ENCODE results near the gene MAP3K2.
"Not testable (repeated sequence)": the region's sequence is repeated elsewhere in the genome, so short reads cannot be mapped to it uniquely, and the experiment has no call there.

Gene MAP3K2

GRCh38 chr2:127420039-127420864 is 32.5 kb upstream of the MAP3K2 start:
- DNase-seq (ENCODE audit: low read depth), result no peak

GRCh38 chr2:127419448-127420038 is 31.8 kb upstream of the MAP3K2 start:
- no peak for DNase-seq (ENCODE audit: low read depth)

GRCh38 chr2:127419112-127419430 is 31.3 kb upstream of the MAP3K2 start:
- no peak for DNase-seq (ENCODE audit: low read depth)

- DNase-seq (ENCODE audit: low read depth), result no peak
Measured at GRCh38 chr2:127418300-127419111, 30.7 kb upstream of the MAP3K2 start, which contains the start of gene PROC. Gene PROC, plus strand, starts transcription at chr2:127418427. Its CDS starts 1,516 bp downstream, at chr2:127419943.

- no peak for DNase-seq (ENCODE audit: low read depth)
Measured at GRCh38 chr2:127417406-127417805, 29.6 kb upstream of the MAP3K2 start.

GRCh38 chr2:127416506-127417001 is 28.8 kb upstream of the MAP3K2 start:
- DNase-seq (ENCODE audit: low read depth), result no peak

- DNase-seq (ENCODE audit: low read depth), result no peak
Measured at GRCh38 chr2:127415593-127416505, 28.1 kb upstream of the MAP3K2 start.

- no peak for DNase-seq (ENCODE audit: low read depth)
Measured at GRCh38 chr2:127414638-127415592, 27.1 kb upstream of the MAP3K2 start.

GRCh38 chr2:127413782-127414637 is 26.2 kb upstream of the MAP3K2 start:
- DNase-seq (ENCODE audit: low read depth), result no peak

GRCh38 chr2:127413200-127413599 is 25.4 kb upstream of the MAP3K2 start:
- no peak for DNase-seq (ENCODE audit: low read depth)

GRCh38 chr2:127411653-127412369 is 24.0 kb upstream of the MAP3K2 start:
- DNase-seq (ENCODE audit: low read depth), result no peak

- DNase-seq (ENCODE audit: low read depth), result no peak
Measured at GRCh38 chr2:127410871-127411652, 23.3 kb upstream of the MAP3K2 start.

- DNase-seq (ENCODE audit: low read depth), result not testable (repeated sequence)
Measured at GRCh38 chr2:127409716-127410115, 21.9 kb upstream of the MAP3K2 start.

GRCh38 chr2:127408807-127409099 is 21.0 kb upstream of the MAP3K2 start:
- DNase-seq (ENCODE audit: low read depth), result no peak

- DNase-seq (ENCODE audit: low read depth), result peak; percentile 76
Measured at GRCh38 chr2:127408004-127408806, 20.4 kb upstream of the MAP3K2 start.

GRCh38 chr2:127407661-127408003 is 19.9 kb upstream of the MAP3K2 start:
- no peak for DNase-seq (ENCODE audit: low read depth)

- no peak for DNase-seq (ENCODE audit: low read depth)
Measured at GRCh38 chr2:127407091-127407490, 19.3 kb upstream of the MAP3K2 start.

Measured in CMK (cell line).